AG10803 (cell line): Measurements from ENCODE around the gene SSU72.
"Not testable (repeated sequence)": the region's sequence is repeated elsewhere in the genome, so short reads cannot be mapped to it uniquely, and the experiment has no call there.

Experiments used
- DNase-seq: peaks from one replicate; pipeline ENCODE4 v3.0.0; 2010; ENCODE audit warnings: low read depth
- H3K4me3 ChIP-seq: 2 replicates; pipeline ENCODE4 v1.5.1; 2011; ENCODE audit warnings: mild to moderate bottlenecking, low read length, control low read depth
- CTCF ChIP-seq: conservative IDR thresholded peaks from 2 replicates; pipeline ENCODE4 v1.5.1; 2011; ENCODE audit warnings: mild to moderate bottlenecking, low read length, control low read depth, inconsistent platforms

SSU72 gene

DNA sequence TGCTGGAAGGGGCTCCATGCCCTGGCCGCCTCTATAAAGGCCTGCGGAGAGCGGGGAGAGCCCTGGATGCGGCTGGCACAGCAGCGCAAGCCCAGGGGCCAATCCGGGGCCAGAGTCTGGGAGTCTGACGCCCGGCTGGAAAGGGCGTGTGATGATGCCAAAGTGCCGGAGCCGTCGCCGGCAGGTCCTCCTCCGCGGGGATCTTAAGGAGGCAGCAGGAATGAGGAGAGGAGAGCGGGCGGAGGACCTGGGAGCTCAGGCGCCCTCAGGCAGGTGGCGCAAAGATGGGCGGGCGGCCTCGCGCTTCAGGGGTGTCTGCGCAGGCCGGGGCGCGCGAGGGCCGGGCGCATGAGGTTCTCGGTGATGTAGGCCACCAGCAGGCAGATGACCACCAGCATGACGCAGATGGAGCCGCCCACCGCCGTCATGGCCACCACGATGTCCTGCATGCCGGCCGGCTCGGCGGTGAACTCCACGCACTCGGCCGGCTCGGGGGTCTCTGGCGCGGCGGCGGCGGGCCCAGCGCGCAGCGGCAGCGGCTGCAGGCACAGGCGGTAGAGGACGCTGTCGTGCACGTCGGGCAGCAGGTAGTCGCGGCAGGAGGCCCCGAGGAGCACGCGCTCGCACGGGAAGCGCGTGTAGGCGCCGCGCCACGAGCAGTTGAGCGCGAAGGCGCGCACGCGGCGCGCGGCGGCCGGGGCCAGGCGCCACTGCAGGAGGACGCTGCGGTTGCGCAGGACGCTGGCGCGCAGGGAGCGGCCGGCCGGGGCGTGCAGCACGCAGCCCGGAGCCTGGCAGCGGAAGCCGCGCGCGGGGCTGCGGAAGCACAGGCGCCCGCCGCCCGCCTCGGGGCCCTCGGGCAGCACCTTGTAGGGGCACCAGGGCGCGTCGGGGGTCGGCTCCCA lies 24.6 kb upstream of the SSU72 start:
- TF ChIP-seq CTCF: no peak
- peak overlapping the region; percentile 15; the same call in 1 of the 2 replicates for H3K4me3 ChIP-seq
- peak; percentile 30 for DNase-seq

DNA sequence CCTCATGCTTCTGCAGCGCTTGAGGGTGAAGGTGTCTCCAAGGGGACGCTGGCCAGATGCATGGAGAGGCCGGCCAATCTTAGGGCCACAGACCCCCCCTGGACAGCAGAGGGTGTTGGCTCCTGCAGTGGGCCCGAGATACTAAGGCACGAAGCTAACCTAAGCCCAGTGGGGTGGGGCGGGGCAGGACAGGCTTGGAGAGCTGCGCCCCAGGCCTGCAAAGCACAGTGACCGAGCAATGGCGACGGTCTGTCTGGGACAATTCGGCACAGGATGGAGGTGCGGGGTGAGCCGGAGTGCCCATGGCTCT lies 24.0 kb upstream of the SSU72 start:
- DNase-seq: no peak
- H3K4me3 ChIP-seq: no peak overlapping the region
- TF ChIP-seq CTCF: no peak

DNA sequence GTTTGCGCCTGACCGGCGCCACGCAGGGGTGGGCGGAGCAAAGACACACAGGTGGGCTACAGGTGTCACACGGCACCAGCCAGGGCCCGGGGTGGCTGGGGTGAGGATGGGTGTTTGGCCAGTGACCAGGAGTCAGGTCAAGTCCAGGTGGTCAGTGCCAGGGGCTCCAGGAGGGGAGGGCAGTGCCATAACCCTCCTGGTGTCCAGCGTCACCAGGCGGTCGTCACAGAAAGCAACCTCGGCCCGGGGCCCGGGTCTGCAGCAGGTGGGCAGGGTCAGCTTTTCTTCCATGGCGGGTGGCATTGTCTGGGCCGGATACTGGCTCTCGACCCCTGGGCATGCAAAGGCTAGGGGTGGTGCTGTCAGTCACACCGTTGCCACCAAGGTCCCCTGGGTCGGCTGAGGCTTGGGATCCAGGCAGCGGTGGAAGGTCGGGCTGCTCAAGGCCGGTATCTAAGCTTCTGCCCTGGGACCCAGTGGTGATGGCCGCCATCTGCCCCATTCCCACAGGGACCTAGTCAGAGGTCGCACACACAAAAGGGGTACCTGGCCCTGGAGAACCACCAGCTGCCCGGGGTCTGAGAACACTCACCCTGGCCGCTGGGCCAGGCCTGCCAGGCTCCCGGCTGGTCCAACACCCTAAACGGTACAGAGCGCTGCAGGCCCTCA lies 23.5 kb upstream of the SSU72 start:
- TF ChIP-seq CTCF: no peak
- H3K4me3 ChIP-seq: no peak overlapping the region
- no peak for DNase-seq

DNA sequence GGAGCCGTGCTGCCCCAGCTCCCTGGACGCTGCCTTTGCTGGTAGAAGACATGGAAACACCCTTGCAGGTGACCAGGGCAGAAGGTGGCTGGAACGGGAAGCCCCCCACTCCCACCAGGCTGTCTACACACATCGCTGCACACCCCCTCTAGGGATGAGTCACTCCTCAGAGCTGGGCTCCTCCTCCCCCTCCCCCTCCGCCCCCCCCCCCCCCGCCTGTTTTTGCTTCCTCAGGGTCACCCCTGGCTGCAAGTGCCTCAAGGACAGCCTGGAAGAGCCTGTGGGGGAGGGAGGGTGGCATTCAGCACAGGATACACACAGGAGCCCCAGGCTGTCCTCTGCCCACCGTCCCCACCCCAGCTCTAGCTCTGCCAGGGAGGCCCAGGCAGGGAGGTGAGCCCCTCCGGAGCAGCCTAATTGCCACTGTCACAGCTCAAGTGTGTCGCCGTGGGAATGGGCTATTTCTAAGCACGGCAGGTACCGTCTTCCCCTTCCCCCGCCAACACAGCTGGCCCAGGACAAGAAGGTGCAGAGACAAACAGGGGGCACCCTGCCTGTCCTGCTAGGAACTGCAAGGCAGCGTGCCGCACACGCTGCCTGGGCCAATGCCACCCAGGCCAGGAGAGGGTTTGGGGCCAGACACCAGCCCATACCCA lies 22.7 kb upstream of the SSU72 start:
- TF ChIP-seq CTCF: peak; percentile 41
- DNase-seq: no peak

DNA sequence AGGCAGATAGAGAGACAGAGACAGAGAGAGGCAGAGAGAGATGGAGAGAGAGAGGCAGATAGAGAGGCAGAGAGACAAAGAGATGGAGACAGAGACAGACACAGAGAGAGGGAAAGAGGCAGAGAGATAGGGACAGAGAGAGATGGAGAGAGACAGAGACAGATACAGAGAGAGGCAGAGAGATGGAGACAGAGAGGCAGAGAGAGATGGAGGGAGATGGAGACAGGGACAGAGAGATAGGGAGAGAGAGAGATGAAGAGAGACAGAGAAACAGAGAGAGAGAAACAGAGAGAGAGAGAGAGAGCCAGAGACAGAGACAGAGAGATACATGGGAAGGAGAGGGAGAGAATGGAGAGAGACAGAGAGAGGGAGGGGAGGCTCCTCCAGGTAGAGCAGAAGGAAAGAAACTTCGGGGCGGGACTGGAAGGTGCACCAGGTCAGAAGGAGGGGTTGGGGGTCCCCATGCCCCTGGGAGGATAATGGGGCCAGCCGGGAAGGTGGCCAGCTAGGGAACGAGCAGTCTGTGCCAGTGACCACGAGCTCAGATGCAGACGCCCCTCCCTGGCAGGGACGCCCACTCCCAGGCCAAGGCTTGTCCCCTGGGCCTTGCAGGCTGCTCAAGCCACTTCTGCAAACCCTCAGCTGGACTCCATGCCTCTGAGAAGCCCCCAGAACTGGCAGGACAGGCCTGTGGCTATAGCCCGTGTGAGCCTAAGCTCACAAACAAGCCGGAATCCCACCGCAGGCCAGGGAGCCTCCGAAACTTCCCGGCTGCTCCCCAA lies 22.0 kb upstream of the SSU72 start:
- DNase-seq: no peak
- no peak overlapping the region for H3K4me3 ChIP-seq
- TF ChIP-seq CTCF: no peak

More for the DNA sequence above, 22.7 kb upstream of the SSU72 start:
- H3K4me3 ChIP-seq: no peak overlapping the region

DNA sequence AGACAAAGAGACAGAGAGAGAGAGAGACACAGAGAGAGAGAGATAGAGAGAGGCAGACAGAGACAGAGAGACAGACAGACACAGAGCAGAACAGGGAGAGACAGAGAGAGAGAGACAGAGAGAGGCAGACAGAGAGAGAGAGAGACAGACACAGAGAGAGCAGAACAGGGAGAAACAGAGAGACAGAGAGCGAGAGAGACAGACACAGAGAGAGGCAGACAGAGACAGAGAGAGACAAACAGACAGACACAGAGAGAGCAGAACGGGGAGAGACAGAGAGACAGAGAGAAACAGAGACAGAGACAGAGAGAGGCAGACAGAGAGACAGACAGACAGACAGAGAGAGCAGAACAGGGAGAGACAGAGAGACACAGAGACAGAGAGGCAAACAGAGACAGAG lies 20.7 kb upstream of the SSU72 start:
- not testable (repeated sequence) for H3K4me3 ChIP-seq, DNase-seq

- no peak for DNase-seq
- H3K4me3 ChIP-seq: no peak overlapping the region
- no peak for TF ChIP-seq CTCF
Observed at GRCh38 chr1:1594602-1595260, 20.1 kb upstream of the SSU72 start.
